EL (cell line): ENCODE measurements around the gene OR5D14.

Source experiments
- DNase-seq: peaks from one replicate; pipeline ENCODE4 v3.0.0-alpha.2; 2016

The OR5D14 gene

GRCh38 chr11:55795256-55795655, at the start of gene OR5D14:
OR5D14 (plus strand) TSS chr11:55795556; CDS start chr11:55795556, 0 bp downstream.
- DNase-seq = no peak

- no peak for DNase-seq
Observed at GRCh38 chr11:55773138-55773537, 22.2 kb upstream of the OR5D14 start, which contains the start of gene OR5D13. OR5D13 (plus strand) TSS chr11:55773438; CDS start chr11:55773438, 0 bp downstream.

- DNase-seq = no peak
Observed at GRCh38 chr11:55791606-55792005, 3.8 kb upstream of the OR5D14 start.

GRCh38 chr11:55793321-55793720, 2.0 kb upstream of the OR5D14 start:
- no peak for DNase-seq

GRCh38 chr11:55806248-55806647, 10.9 kb downstream of the OR5D14 start:
- no peak for DNase-seq

- DNase-seq = no peak
Observed at GRCh38 chr11:55811067-55811466, 15.7 kb downstream of the OR5D14 start, which contains the start of gene OR5L1. OR5L1 (plus strand) TSS chr11:55811367; CDS start chr11:55811467, 100 bp downstream.

- no peak for DNase-seq
Observed at GRCh38 chr11:55819330-55819729, 24.0 kb downstream of the OR5D14 start, which contains the start of gene OR5D18. OR5D18 (plus strand) TSS chr11:55819630; CDS start chr11:55819630, 0 bp downstream.

- no peak for DNase-seq
Observed at GRCh38 chr11:55826919-55827318, 31.6 kb downstream of the OR5D14 start, which contains the start of gene OR5L2. OR5L2 (plus strand) TSS chr11:55827219; CDS start chr11:55827219, 0 bp downstream.

GRCh38 chr11:55838452-55838851, 43.1 kb downstream of the OR5D14 start, which contains the start of gene OR5D16:
OR5D16 (plus strand) TSS chr11:55838752; CDS start chr11:55838752, 0 bp downstream.
- no peak for DNase-seq
